ENCODE data around the gene ARL16. TPM values are rescaled to one million over a fixed set of nuclear protein-coding genes. Genes with fewer than 3 reads are reported as not detected.
"Not testable (repeated sequence)": the region's sequence is repeated elsewhere in the genome, so short reads cannot be mapped to it uniquely, and the experiment has no call there.

The ARL16 gene
- total and polyA plus RNA-seq, 4 experiments from 2014 or later = 25.3 to 45.5 (median 26.8) TPM

GRCh38 chr17:81676906-81677305 is 6.7 kb downstream of the ARL16 start:
- Mint-ChIP-seq H3K4me1 (peaks cover 5 to 17% (median 7%) of the 10 kb centered on the region in 4 donors), H3K27me3 (no peaks in the 10 kb centered on the region), H3K4me3 (no peak overlapping the region), H3K9me3 (no peaks in the 10 kb centered on the region), H3K36me3 (peaks cover 4 to 22% of the 10 kb centered on the region in 2 donors), H3K27ac (no peak overlapping the region)
- ChIA-PET POLR2A (ENCODE audit: partially characterized antibody) (interaction anchor here (0.8 to 1.3 kb wide), 2 partner anchors 18 to 26 kb away, joined by 3 to 4 read pairs; partner anchors contain the start of gene MRPL12), CTCF (ENCODE audit: partially characterized antibody) (no interaction called here)
- Histone ChIP-seq H3K36me3 (ENCODE audit: insufficient read depth, low read length) (peaks cover 8% of the 10 kb centered on the region), H3K4me3 (ENCODE audit: low read length in 2 of 2) (no peak overlapping the region), H3K27me3 (ENCODE audit: insufficient read depth, low read length) (no peaks in the 10 kb centered on the region), H3K9me3 (ENCODE audit: control insufficient read depth in 1 of 2, low read length in 2 of 2) (no peaks in the 10 kb centered on the region), H3K27ac (ENCODE audit: low read depth, low read length) (no peak overlapping the region), H3K4me1 (ENCODE audit: insufficient read depth, low read length) (no peaks in the 10 kb centered on the region)
- intact Hi-C loops (cut with micrococcal nuclease) = no loop called here
- DNase-seq = peak in 1 of 5 donors; percentile 31

DNA sequence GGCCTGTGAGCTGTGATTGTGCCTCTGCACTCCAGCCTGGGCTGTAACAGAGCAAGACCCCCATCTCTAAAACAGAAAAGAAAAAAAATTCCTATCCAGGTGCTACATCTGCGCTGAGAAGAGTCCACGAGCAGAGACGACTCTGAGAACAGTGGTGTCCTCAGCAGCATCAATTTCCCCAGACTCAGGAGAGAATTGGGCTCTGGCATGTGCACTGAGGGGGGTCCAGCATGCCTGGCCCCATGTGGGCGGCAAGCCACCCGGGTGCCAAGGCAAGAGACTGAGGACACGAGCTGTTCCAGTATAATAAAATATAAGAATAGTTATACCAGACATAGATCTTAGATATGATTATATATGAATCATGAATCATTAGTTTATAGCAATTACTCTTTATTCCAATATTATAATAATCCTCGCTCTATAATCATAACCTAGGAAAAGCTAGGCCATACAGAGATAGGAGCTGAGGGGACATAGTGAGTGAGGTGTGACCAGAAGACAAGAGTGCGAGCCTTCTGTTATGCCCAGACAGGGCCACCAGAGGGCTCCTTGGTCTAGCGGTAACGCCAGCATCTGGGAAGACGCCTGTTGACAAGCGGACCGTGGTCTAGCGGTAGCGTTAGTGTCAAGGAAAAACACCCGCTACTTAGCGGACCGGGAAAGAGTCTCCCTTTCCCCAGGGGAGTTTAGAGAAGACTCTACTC is 7.9 kb downstream of the ARL16 start:
- H3K27me3 Mint-ChIP-seq; H3K9me3 Mint-ChIP-seq; H3K4me3 ChIP-seq (ENCODE audit: low read length in 2 of 2); H3K9me3 ChIP-seq (ENCODE audit: control insufficient read depth in 1 of 2, low read length in 2 of 2); H3K27ac Mint-ChIP-seq; H3K4me3 Mint-ChIP-seq; H3K27ac ChIP-seq (ENCODE audit: low read depth, low read length); H3K4me1 ChIP-seq (ENCODE audit: insufficient read depth, low read length); intact Hi-C loops (cut with micrococcal nuclease); H3K27me3 ChIP-seq (ENCODE audit: insufficient read depth, low read length): not testable (repeated sequence)
- peak; percentile 22 to 40 (median 33) for DNase-seq
- Mint-ChIP-seq H3K36me3 (peaks cover 4 to 22% of the 10 kb centered on the region in 2 donors), H3K4me1 (peaks cover 5 to 11% (median 7%) of the 10 kb centered on the region in 4 donors)
- ChIA-PET CTCF (ENCODE audit: partially characterized antibody) (interaction anchor here (0.8 to 1.8 kb wide), 6 partner anchors 8 to 27 kb away, joined by 3 to 9 read pairs (median 5); partner anchors contain the start of genes ARL16, HGS and MRPL12), POLR2A (ENCODE audit: partially characterized antibody) (interaction anchor here (0.9 to 1.0 kb wide), 2 partner anchors 8 to 13 kb away, joined by 3 to 4 read pairs; partner anchors contain the start of genes ARL16 and HGS)
- peaks cover 17% of the 10 kb centered on the region for H3K36me3 ChIP-seq (ENCODE audit: insufficient read depth, low read length)

GRCh38 chr17:81673561-81674258 is 9.9 kb downstream of the ARL16 start:
- Mint-ChIP-seq H3K9me3 (no peaks in the 10 kb centered on the region), H3K36me3 (peaks cover 4 to 22% of the 10 kb centered on the region in 2 donors), H3K4me3 (no peak overlapping the region), H3K4me1 (peaks cover 5 to 13% (median 7%) of the 10 kb centered on the region in 4 donors), H3K27me3 (no peaks in the 10 kb centered on the region), H3K27ac (no peak overlapping the region)
- ChIA-PET CTCF (ENCODE audit: partially characterized antibody) (no interaction called here), POLR2A (ENCODE audit: partially characterized antibody) (interaction anchor here (2.9 kb wide), 1 partner anchor 10 kb away, joined by 14 read pairs; the partner anchor contains the start of genes ARL16 and HGS)
- H3K36me3 ChIP-seq (ENCODE audit: insufficient read depth, low read length) = peaks cover 28% of the 10 kb centered on the region
- no peaks in the 10 kb centered on the region for H3K4me1 ChIP-seq (ENCODE audit: insufficient read depth, low read length)
- no peak overlapping the region for H3K4me3 ChIP-seq (ENCODE audit: low read length in 2 of 2)
- intact Hi-C loops (cut with micrococcal nuclease) = no loop called here
- H3K27me3 ChIP-seq (ENCODE audit: insufficient read depth, low read length) = no peaks in the 10 kb centered on the region
- no peak for DNase-seq
- H3K9me3 ChIP-seq (ENCODE audit: control insufficient read depth in 1 of 2, low read length in 2 of 2) = no peaks in the 10 kb centered on the region
- no peak overlapping the region for H3K27ac ChIP-seq (ENCODE audit: low read depth, low read length)

- Histone ChIP-seq H3K4me1 (ENCODE audit: insufficient read depth, low read length) (peaks cover 7% of the 10 kb centered on the region), H3K36me3 (ENCODE audit: insufficient read depth, low read length) (peaks cover 28% of the 10 kb centered on the region), H3K4me3 (ENCODE audit: low read length in 2 of 2) (no peak overlapping the region), H3K9me3 (ENCODE audit: control insufficient read depth in 1 of 2, low read length in 2 of 2) (no peaks in the 10 kb centered on the region), H3K27ac (ENCODE audit: low read depth, low read length) (no peak overlapping the region), H3K27me3 (ENCODE audit: insufficient read depth, low read length) (no peaks in the 10 kb centered on the region)
- ChIA-PET CTCF (ENCODE audit: partially characterized antibody) (interaction anchor here (0.9 kb wide), 1 partner anchor 10 kb away, joined by 4 read pairs; the partner anchor contains the start of genes ARL16 and HGS), POLR2A (ENCODE audit: partially characterized antibody) (interaction anchor here (0.9 to 2.9 kb wide), 2 partner anchors 11 to 29 kb away, joined by 3 to 14 read pairs; partner anchors contain the start of genes ARL16 and HGS)
- H3K27me3 Mint-ChIP-seq = no peaks in the 10 kb centered on the region
- peaks cover 8 to 21% (median 13%) of the 10 kb centered on the region in 4 donors for H3K4me1 Mint-ChIP-seq
- H3K9me3 Mint-ChIP-seq = no peaks in the 10 kb centered on the region
- peaks cover 4 to 26% of the 10 kb centered on the region in 2 donors for H3K36me3 Mint-ChIP-seq
- no peak overlapping the region for H3K27ac Mint-ChIP-seq
- H3K4me3 Mint-ChIP-seq = no peak overlapping the region
- intact Hi-C loops (cut with micrococcal nuclease) = no loop called here
- peak in 1 of 5 donors; percentile 14 for DNase-seq
Observed at GRCh38 chr17:81672954-81673353, 10.6 kb downstream of the ARL16 start.

DNA sequence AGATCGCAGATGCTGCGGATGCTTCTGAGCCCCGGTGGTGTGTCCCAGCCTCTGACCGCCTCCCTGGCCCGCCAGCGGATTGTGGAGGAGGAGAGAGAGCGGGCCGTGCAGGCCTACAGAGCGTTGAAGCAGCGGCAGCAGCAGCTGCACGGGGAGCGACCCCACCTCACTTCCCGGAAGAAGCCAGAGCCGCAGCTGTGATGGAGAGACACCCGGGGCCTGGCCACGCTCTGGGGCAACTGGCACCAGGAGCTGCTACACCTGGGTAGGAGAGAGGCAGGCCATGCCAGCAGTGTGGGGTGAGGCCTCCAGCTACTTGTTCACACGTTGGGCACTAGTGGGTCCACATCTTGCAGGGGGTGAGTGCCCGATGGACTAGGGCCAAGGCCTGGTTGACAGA is 11.1 kb downstream of the ARL16 start:
- CTCF ChIA-PET (ENCODE audit: partially characterized antibody) = interaction anchor here (0.9 kb wide), 1 partner anchor 10 kb away, joined by 4 read pairs; the partner anchor contains the start of genes ARL16 and HGS

GRCh38 chr17:81667754-81668153 is 15.8 kb downstream of the ARL16 start:
- Histone ChIP-seq H3K4me1 (ENCODE audit: insufficient read depth, low read length) (peaks cover 49% of the 10 kb centered on the region), H3K4me3 (ENCODE audit: low read length in 2 of 2) (no peak overlapping the region), H3K27ac (ENCODE audit: low read depth, low read length) (peak overlapping the region; percentile 80), H3K27me3 (ENCODE audit: insufficient read depth, low read length) (no peaks in the 10 kb centered on the region), H3K9me3 (ENCODE audit: control insufficient read depth in 1 of 2, low read length in 2 of 2) (no peaks in the 10 kb centered on the region), H3K36me3 (ENCODE audit: insufficient read depth, low read length) (peaks cover 27% of the 10 kb centered on the region)
- Mint-ChIP-seq H3K36me3 (peaks cover 4 to 27% of the 10 kb centered on the region in 2 donors), H3K27me3 (no peaks in the 10 kb centered on the region), H3K4me1 (peaks cover 14 to 59% (median 35%) of the 10 kb centered on the region in 4 donors), H3K9me3 (no peaks in the 10 kb centered on the region), H3K4me3 (peak overlapping the region; percentile 57 to 95 (median 92)), H3K27ac (peak overlapping the region in 6 of 7 donors; percentile 32 to 86 (median 48))
- ChIA-PET POLR2A (ENCODE audit: partially characterized antibody) (interaction anchor here (1.4 to 2.4 kb wide), 2 partner anchors 16 to 149 kb away, joined by 3 to 14 read pairs; partner anchors contain the start of genes ARL16 and HGS), CTCF (ENCODE audit: partially characterized antibody) (no interaction called here)
- no peak for DNase-seq
- intact Hi-C loops (cut with micrococcal nuclease) = loop anchor here (5.0 kb wide), 1 partner anchor 35 kb away; the partner anchor contains the start of gene MRPL12

More for the DNA sequence above, 11.1 kb downstream of the ARL16 start:
- Mint-ChIP-seq H3K4me3 (no peak overlapping the region), H3K9me3 (no peaks in the 10 kb centered on the region), H3K4me1 (peaks cover 11 to 25% (median 18%) of the 10 kb centered on the region in 4 donors), H3K36me3 (peaks cover 4 to 31% of the 10 kb centered on the region in 2 donors), H3K27ac (no peak overlapping the region), H3K27me3 (no peaks in the 10 kb centered on the region)
- Histone ChIP-seq H3K4me1 (ENCODE audit: insufficient read depth, low read length) (peaks cover 12% of the 10 kb centered on the region), H3K9me3 (ENCODE audit: control insufficient read depth in 1 of 2, low read length in 2 of 2) (no peaks in the 10 kb centered on the region), H3K27me3 (ENCODE audit: insufficient read depth, low read length) (no peaks in the 10 kb centered on the region), H3K27ac (ENCODE audit: low read depth, low read length) (no peak overlapping the region), H3K36me3 (ENCODE audit: insufficient read depth, low read length) (peaks cover 28% of the 10 kb centered on the region), H3K4me3 (ENCODE audit: low read length in 2 of 2) (no peak overlapping the region)
- DNase-seq = peak in 1 of 5 donors; percentile 27
- POLR2A ChIA-PET (ENCODE audit: partially characterized antibody) = interaction anchor here (0.9 to 2.9 kb wide), 2 partner anchors 11 to 29 kb away, joined by 3 to 14 read pairs; partner anchors contain the start of genes ARL16 and HGS
- intact Hi-C loops (cut with micrococcal nuclease) = no loop called here

All from CD4-positive, alpha-beta memory T cell (primary cell).